GM23338 (cell line): ENCODE data around the gene SCIMP. TPM values are rescaled to one million over a fixed set of nuclear protein-coding genes. Genes with fewer than 3 reads are reported as not detected.

Source experiments
- ATAC-seq: fragments of 200-7000 bp; cut with Tn5 transposase; 3 replicates; pipeline ENCODE4 v1.9.1; 2020
- DNase-seq: peaks from one replicate; pipeline ENCODE4 v3.0.0-alpha.2; 2015; ENCODE audit warnings: low spot score
- H2AFZ ChIP-seq: fragments of 200-600 bp; sonication (generic); 2 replicates; pipeline ENCODE4 v1.8.0; 2016; ENCODE audit warnings: antibody characterized with exemption, mild to moderate bottlenecking, moderate library complexity
- H3F3A ChIP-seq: fragments of 200-600 bp; sonication (generic); replicated peaks from 2 replicates; pipeline ENCODE4 v1.8.0; 2017; ENCODE audit warnings: antibody characterized with exemption, mixed run types, low read depth
- H3K27ac ChIP-seq: fragments of 200-600 bp; sonication (generic); 2 replicates; pipeline ENCODE4 v1.6.1; 2016; ENCODE audit warnings: low read depth
- H3K27me3 ChIP-seq: fragments of 200-600 bp; sonication (generic); 2 replicates; pipeline ENCODE4 v1.8.0; 2016; ENCODE audit warnings: mild to moderate bottlenecking, mixed run types, moderate library complexity; ENCODE audit not compliant: insufficient read depth
- H3K36me3 ChIP-seq: fragments of 200-600 bp; sonication (generic); 2 replicates; pipeline ENCODE4 v1.8.0; 2016; ENCODE audit warnings: mild to moderate bottlenecking; ENCODE audit not compliant: insufficient read depth
- H3K4me1 ChIP-seq: fragments of 200-600 bp; sonication (generic); 2 replicates; pipeline ENCODE4 v1.8.0; 2016; ENCODE audit warnings: mild to moderate bottlenecking, moderate library complexity; ENCODE audit not compliant: insufficient read depth
- H3K4me2 ChIP-seq: fragments of 200-600 bp; sonication (generic); 2 replicates; pipeline ENCODE4 v1.7.1; 2017; ENCODE audit warnings: mixed run types
- H3K4me3 ChIP-seq: fragments of 200-600 bp; sonication (generic); 2 replicates; pipeline ENCODE4 v1.6.1; 2016; ENCODE audit warnings: mixed run types
- H3K79me2 ChIP-seq: fragments of 200-600 bp; sonication (generic); replicated peaks from 2 replicates; pipeline ENCODE4 v1.8.0; 2017; ENCODE audit warnings: mild to moderate bottlenecking; ENCODE audit not compliant: insufficient read depth
- H3K9me2 ChIP-seq: fragments of 200-600 bp; sonication (generic); 2 replicates; pipeline ENCODE4 v1.8.0; 2017; ENCODE audit not compliant: insufficient read depth
- H4K20me1 ChIP-seq: fragments of 200-600 bp; sonication (generic); replicated peaks from 2 replicates; pipeline ENCODE4 v1.8.0; 2017; ENCODE audit warnings: mild to moderate bottlenecking; ENCODE audit not compliant: insufficient read depth
- H3K27ac Mint-ChIP-seq: 2 replicates; pipeline ENCODE4 v1.8.0; 2020; ENCODE audit warnings: inconsistent platforms, mild to moderate bottlenecking, moderate library complexity, mixed read lengths
- H3K27me3 Mint-ChIP-seq: 3 replicates; pipeline ENCODE4 v1.8.0; 2022; ENCODE audit warnings: low read depth, mild to moderate bottlenecking, moderate library complexity, mixed read lengths, inconsistent platforms; ENCODE audit not compliant: insufficient read depth, poor library complexity
- H3K36me3 Mint-ChIP-seq: 3 replicates; pipeline ENCODE4 v1.8.0; 2021; ENCODE audit warnings: low read depth, mild to moderate bottlenecking, inconsistent platforms, moderate library complexity, mixed read lengths
- H3K4me1 Mint-ChIP-seq: 3 replicates; pipeline ENCODE4 v1.8.0; 2020; ENCODE audit warnings: mild to moderate bottlenecking, inconsistent platforms, mixed read lengths
- H3K4me3 Mint-ChIP-seq: 3 replicates; pipeline ENCODE4 v1.8.0; 2021; ENCODE audit warnings: moderate library complexity, mild to moderate bottlenecking, inconsistent platforms, mixed read lengths
- H3K9me3 Mint-ChIP-seq: 3 replicates; pipeline ENCODE4 v1.8.0; 2020; ENCODE audit warnings: moderate library complexity, mild to moderate bottlenecking, inconsistent platforms, mixed read lengths
- CREB1 ChIP-seq: fragments of 250-450 bp; sonication (Bioruptor Pico); IDR thresholded peaks from 2 replicates; pipeline ENCODE4 v1.5.0; 2020; ENCODE audit warnings: low read depth, mild to moderate bottlenecking, moderate library complexity
- CTCF ChIP-seq, 2 experiments: fragments of 200-600 bp in 1 of 2; sonication (generic) in 1 of 2; conservative IDR thresholded peaks; 2 replicates each; pipeline versions ENCODE4 v1.5.1 to v1.6.1; 2016 to 2017; ENCODE audit warnings: antibody characterized with exemption in 2 of 2, low read depth in 2 of 2, mild to moderate bottlenecking in 2 of 2, moderate library complexity in 1 of 2
- EZH2 ChIP-seq: fragments of 200-600 bp; sonication (generic); IDR thresholded peaks from one replicate; pipeline ENCODE4 v1.8.0; 2017; ENCODE audit warnings: antibody characterized with exemption, mild to moderate bottlenecking, low read depth; ENCODE audit not compliant: unreplicated experiment
- EZH2phosphoT487 ChIP-seq: fragments of 200-600 bp; sonication (generic); IDR thresholded peaks from one replicate; pipeline ENCODE4 v1.8.1; 2018; ENCODE audit warnings: antibody characterized with exemption; ENCODE audit not compliant: unreplicated experiment
- JUNB ChIP-seq: IDR thresholded peaks from one replicate; pipeline ENCODE4 v1.6.1; 2016; ENCODE audit warnings: antibody characterized with exemption; ENCODE audit not compliant: unreplicated experiment
- NANOG ChIP-seq: IDR thresholded peaks from 2 replicates; pipeline ENCODE4 v1.6.1; 2016; ENCODE audit warnings: antibody characterized with exemption, borderline replicate concordance
- REST ChIP-seq: IDR thresholded peaks from one replicate; pipeline ENCODE4 v1.6.1; 2018; ENCODE audit warnings: antibody characterized with exemption; ENCODE audit not compliant: unreplicated experiment
- STAT1 ChIP-seq: IDR thresholded peaks from one replicate; pipeline ENCODE4 v1.6.1; 2016; ENCODE audit warnings: antibody characterized with exemption; ENCODE audit not compliant: unreplicated experiment
- ZNF114 ChIP-seq: fragments of 250-450 bp; sonication (Bioruptor Pico); IDR thresholded peaks from 2 replicates; pipeline ENCODE4 v1.5.0; 2020; ENCODE audit warnings: mild to moderate bottlenecking, moderate library complexity
- ZNF331 ChIP-seq: fragments of 250-450 bp; sonication (Bioruptor Pico); IDR thresholded peaks from 2 replicates; pipeline ENCODE4 v1.5.0; 2020; ENCODE audit warnings: low read depth, mild to moderate bottlenecking, moderate library complexity
- ZNF462 ChIP-seq: fragments of 250-450 bp; sonication (Bioruptor Pico); IDR thresholded peaks from 2 replicates; pipeline ENCODE4 v1.5.0; 2020; ENCODE audit warnings: mild to moderate bottlenecking, moderate library complexity
- polyA plus RNA-seq: library from polyadenylated mRNA; unstranded; fragments of >200 nt; fragmentation: Nextera tagmentation; extraction: Ambion mirVana; gene quantifications from 2 replicates; pipeline ENCODE4 v1.2.1, GENCODE V29; 2016
- total RNA-seq: library from RNA; depleted of rRNA; stranded (reverse); fragments of >200 nt; shearing (Covaris generic); gene quantifications from 2 replicates; pipeline ENCODE4 v1.2.3, GENCODE V29; 2014
- TF ChIP-seq, protein P1 (sequence below): IDR thresholded peaks from 2 replicates; pipeline ENCODE4 v1.6.1; 2016; ENCODE audit warnings: antibody characterized with exemption

SCIMP gene
- total and polyA plus RNA-seq, 2 experiments from 2014 or later: 0.36 TPM; not detected in 1

- H3K4me3 Mint-ChIP-seq: no peak overlapping the region
- Histone ChIP-seq H4K20me1 (no peaks in the 10 kb centered on the region), H3K4me2 (no peak overlapping the region), H3K9me2 (no peaks in the 10 kb centered on the region), H3K36me3 (no peaks in the 10 kb centered on the region), H3K4me1 (no peaks in the 10 kb centered on the region), H3K79me2 (no peaks in the 10 kb centered on the region), H3K27me3 (no peaks in the 10 kb centered on the region), H3K4me3 (no peak overlapping the region), H2AFZ (no peak overlapping the region), H3K27ac (no peak overlapping the region), H3F3A (no peaks in the 10 kb centered on the region)
- H3K4me1 Mint-ChIP-seq: no peaks in the 10 kb centered on the region; the same call in 2 of the 3 replicates
- no peak for DNase-seq
- TF ChIP-seq EZH2 (no peak), EZH2phosphoT487 (no peak), NANOG (no peak), REST (no peak), ZNF331 (CRISPR knock-in tag) (no peak), ZNF114 (CRISPR knock-in tag) (no peak), CREB1 (CRISPR knock-in tag) (no peak), STAT1 (no peak), CTCF (conservative IDR thresholded peaks at IDR 0.05; ENCODE audit: low read depth in 2 of 2) (no peak), ZNF462 (CRISPR knock-in tag) (no peak), JUNB (no peak)
- TF ChIP-seq, protein P1, sequence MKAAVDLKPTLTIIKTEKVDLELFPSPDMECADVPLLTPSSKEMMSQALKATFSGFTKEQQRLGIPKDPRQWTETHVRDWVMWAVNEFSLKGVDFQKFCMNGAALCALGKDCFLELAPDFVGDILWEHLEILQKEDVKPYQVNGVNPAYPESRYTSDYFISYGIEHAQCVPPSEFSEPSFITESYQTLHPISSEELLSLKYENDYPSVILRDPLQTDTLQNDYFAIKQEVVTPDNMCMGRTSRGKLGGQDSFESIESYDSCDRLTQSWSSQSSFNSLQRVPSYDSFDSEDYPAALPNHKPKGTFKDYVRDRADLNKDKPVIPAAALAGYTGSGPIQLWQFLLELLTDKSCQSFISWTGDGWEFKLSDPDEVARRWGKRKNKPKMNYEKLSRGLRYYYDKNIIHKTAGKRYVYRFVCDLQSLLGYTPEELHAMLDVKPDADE: no peak
- H3K9me3 Mint-ChIP-seq: no peaks in the 10 kb centered on the region
- H3K27ac Mint-ChIP-seq: no peak overlapping the region
- ATAC-seq: no peak
- H3K27me3 Mint-ChIP-seq: peaks cover 3% of the 10 kb centered on the region
- H3K36me3 Mint-ChIP-seq: no peaks in the 10 kb centered on the region
Observed at GRCh38 chr17:5198472-5198871, 36.2 kb downstream of the SCIMP start.
